NCI-H345 (cell line): ENCODE data around the gene IGF1R.

Experiments
- DNase-seq: peaks from one replicate; lab custom pipeline; 2025; lab: John Stamatoyannopoulos, UW

Gene IGF1R

DNA sequence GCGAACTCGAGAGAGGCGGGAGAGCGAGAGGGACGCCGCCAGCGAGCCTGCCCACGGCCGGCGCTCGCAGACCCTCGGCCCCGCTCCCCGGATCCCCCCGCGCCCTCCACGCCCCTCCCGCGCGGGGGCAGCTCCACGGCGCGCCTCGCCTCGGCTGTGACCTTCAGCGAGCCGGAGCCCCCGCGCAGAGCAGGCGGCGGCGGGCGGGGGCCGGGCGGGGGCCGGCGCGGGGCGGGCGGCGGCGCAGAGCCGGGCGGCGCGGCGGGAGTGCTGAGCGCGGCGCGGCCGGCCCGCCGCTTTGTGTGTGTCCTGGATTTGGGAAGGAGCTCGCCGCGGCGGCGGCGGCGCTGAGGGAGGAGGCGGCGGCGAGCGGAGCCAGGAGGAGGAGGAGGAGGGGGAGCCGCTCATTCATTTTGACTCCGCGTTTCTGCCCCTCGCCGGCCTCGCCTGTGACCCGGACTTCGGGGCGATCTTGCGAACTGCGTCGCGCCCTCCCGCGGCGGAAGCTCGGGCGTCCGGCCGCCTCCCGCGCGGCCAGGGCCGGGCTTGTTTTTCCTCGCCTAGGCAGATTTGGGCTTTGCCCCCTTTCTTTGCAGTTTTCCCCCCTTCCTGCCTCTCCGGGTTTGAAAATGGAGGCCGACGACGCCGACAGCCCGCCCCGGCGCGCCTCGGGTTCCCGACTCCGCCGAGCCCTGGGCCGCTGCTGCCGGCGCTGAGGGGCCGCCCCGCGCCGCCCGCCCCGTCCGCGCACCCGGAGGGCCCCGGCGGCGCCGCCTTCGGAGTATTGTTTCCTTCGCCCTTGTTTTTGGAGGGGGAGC, 524 bp downstream of the IGF1R start:
- peak; percentile 28 for DNase-seq

DNA sequence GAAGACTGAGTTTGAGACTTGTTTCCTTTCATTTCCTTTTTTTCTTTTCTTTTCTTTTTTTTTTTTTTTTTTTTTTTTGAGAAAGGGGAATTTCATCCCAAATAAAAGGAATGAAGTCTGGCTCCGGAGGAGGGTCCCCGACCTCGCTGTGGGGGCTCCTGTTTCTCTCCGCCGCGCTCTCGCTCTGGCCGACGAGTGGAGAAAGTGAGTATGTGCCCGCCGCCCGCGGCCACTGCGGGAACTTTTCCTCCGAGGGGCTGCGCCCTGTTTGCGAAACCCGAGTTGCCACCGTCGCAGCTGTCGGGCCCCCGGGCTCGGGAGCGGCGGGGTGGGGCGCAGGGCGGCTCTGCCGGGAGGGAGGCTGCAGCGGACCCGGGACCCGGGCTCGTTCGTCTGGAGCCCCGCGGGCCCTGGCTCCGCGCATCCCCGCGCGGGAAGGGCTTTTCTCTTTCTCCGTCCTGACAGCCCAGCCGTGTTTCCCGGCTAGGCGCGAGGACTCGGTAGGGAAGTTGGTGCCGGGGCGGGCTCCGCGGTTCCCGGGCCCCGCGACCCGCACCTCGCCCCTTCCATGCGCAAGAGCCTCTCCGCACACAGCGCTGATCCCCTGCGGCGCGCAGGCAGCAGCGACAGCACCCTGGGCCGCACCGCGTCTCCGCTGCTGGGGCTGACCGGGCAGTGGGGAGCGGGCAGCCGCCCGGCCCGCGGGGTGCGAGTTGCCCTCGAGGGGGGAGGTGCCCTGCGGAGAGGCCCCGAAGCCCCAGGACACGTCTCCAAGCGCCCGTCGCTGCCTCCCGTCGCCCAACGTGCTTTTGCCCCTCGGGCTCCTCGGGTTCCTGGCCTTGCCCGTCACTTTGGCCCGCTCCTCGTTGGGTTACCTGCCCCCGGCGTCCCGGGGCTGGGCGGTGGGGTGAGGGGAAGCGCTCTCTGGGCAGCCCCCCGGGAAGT, 1.4 kb downstream of the IGF1R start:
- DNase-seq: peak; percentile 15

DNA sequence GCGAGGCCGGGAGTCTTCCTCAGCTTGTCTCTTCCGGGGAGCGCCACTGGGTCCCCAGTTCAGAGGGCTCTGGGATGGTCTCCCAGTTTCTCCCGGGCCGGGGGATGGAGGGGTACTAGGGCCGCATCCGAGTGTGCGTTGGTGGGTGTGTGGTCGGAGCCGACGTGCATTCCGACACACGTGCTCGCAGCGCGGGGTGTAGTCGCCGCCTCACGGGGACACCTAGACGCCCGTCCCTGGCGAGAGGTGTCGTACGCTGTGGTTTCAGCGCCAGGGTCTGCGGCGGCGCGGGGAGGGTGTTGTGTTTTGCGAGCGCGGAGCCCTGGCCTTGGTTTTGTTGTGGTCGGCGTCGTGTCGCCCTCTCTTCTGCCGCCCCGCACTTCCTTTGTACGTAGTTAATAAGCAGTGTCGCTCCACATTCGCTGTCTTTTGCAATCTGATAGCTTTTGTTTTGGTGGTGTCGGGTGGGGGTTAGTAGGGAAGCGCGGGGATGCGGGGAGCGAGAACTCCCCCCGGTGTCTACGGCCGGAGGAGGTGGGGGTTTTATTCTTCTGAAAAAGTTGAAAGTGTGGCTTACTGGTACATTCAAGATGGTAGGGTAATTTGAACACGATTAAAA, 2.2 kb downstream of the IGF1R start:
- no peak for DNase-seq

DNA sequence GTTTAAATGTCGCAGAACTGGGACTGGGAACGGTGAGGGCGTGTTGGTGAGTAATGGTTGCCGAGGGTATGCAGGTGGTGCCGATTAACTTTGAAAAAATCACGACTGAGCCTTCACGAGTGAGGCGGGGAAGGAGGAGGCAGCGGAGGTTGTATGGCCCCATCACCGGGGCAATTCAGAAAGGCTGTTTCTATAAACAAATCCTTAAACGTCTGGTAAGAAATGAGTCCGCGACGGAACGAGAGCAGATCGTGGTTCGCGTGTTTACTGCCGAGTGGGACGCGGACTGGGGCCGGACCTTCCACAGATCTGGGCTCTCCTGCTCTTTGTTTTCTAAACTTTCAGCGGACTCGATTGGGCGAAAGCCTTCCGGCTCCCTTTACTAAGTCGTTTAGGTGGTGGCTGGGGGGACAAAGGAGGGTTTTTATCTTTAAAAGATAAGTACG, 2.7 kb downstream of the IGF1R start:
- DNase-seq: no peak

DNA sequence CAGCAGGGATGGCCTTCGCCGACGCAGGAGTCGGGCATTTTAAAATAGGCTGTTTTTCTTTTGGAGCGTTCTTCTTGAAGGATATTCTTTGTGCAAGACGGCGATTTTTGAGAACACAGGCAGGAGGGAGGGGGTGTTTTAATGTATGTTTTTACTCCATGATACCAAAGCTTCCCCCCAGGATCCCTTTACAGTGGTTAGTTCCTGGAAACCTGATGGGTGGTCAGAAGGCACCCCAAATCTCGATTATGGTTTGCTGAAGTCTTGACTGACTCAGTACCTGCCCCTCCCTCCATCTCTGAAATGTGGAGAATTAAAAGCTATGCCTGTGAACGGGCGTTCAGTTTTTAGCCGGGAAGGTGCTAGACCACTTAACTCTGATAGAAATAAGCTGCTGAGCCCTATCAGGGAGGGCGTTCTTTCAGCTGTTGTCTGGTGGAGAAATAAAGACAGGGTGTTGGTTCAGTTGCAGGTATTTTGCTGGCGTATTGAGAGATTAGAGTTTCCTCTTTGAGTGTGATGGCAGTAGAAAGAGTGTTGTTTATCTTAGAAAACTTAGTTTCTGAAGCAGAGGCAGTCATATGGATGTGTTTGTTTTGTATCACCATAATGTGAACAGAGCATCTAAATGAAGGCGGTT, 3.4 kb downstream of the IGF1R start:
- DNase-seq: no peak

DNA sequence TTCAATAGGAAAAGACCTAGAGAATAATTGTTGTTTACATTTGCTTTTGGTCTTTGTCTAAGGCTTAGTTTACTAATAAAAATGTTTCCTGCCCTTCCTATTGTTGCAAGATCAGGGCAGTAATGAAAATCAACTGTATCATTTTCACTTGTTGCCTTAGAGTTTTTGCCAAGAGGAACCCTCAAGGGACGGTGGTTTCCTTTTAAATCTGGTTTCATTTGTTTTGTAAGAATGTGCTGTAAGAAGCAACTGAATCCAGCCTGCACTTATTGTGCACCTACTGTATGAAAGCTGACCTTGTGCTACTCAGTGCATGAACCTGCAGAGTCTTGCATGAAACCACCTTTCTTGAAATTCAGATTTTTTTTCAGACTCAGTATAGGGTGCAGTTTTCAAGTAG, 5.3 kb downstream of the IGF1R start:
- no peak for DNase-seq

DNA sequence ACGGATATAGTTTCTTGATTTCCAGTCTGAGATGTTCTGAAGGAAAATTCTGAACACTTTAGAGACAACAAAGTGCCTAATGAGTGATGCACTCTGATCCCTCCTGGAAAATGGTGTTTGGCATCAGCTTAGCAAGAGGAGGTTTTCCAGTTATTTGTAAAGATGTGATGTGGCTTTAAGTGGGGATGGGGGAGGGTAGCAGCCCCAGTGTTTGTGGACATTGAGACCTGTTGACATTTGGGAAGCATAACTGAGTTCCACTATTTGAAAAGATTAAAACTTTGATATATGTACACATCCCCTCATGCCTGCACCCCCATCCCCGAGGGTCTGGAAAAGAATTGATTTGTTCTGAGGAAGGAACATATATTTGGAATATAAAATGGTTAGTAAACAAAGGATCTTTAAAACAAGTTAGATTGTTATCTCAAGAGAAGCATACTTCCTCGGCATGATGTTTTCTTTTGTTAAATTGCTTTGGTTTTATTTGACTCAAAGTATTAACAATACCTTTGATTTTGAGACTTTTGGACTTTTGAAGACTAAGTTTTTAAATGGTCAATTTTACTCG, 6.5 kb downstream of the IGF1R start:
- no peak for DNase-seq

DNA sequence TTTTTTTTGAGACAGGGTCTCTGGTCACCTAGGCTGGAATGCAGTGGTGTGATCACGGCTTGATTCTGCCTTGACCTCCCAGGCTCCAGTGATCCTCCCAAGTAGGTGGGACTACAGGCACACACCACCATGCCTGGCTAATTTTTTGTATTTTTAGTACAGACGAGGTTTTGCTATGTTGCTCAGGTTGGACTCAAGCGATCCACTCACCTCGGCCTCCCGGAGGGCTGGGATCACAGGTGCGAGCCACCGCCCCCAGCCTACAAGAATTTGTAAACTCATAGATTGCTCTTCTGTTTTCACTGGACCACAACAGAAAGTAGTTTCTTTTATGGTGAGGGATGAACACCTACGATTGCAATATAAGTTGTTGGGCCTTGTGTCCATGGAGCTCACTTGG, 7.4 kb downstream of the IGF1R start:
- no peak for DNase-seq

DNA sequence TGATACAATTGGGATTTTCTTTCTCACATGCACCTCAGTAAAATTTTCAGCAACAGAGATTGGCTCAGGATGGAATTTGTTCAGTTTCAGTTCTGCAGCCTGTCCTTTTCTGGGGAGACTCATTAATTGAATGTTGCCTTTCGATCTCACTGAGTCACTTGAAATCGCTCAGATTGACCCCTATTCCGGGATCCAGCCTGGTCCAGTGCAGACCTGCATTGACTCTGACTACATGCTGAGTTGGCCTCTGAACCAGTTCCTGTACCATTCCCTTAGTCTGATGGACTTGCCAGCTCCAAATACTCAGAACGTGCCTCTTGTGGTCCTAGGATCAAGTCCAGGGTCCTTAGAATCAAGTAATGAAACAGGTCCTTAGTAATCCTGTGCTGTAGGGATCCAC, 9.4 kb downstream of the IGF1R start:
- DNase-seq: no peak

DNA sequence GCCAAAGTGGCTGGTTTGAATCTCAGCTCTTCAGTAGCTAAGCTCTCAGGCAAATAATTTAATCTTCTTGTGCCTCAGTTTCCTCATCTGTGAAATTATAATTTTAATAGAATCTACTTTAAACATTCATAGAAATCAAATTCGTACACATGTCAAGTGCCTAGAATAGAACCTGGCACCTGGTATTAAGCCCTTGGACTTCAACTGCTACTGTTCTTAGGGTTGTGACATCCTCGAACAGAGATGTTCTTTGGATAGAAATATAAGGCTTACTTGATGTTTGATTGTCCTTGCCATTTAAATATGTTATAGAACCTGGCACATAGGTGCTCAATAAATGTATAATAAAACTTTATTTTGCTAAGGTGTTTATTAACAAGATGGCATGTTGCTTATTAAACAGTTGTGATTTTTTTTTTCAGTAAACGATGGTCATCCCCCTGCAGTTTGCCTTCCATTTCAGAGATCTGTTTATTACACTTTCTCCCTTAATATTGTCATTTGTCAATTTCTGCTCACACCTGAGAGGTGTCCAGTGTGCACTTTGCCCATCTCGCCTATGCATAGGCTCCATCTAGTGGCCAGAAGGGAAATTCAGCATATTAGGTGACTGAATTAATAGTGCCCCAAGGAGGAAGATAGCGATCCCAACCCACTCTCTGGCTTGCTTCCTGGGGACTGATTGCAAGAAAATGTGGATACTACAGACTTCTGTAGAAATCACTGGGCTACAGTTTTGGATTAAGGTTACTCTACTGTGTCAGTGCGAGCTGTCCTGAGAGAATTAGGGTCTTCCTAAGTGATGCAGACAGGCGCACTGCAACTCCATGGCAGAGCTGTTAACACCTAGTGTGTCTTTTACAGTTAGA, 10.7 kb downstream of the IGF1R start:
- peak; percentile 33 for DNase-seq

DNA sequence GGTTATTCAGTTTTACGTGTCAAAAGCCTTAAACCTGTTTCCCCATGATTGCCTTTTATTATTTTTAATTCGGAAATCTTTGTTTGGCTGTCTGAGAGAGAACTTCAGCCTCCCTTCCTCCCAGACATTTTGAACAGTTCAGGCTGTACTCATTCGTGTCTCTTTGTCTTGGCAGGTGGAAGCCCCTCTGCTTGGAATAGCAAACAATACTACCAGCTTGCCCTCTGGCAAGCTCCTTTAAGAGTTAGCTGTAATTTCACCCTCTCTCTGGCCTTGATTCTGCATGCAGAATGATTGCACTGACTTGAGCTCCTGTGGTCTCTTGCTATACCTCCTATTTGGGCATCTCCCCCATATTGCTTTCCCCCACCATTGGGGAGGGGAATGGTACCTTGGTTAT, 11.7 kb downstream of the IGF1R start:
- DNase-seq: no peak

DNA sequence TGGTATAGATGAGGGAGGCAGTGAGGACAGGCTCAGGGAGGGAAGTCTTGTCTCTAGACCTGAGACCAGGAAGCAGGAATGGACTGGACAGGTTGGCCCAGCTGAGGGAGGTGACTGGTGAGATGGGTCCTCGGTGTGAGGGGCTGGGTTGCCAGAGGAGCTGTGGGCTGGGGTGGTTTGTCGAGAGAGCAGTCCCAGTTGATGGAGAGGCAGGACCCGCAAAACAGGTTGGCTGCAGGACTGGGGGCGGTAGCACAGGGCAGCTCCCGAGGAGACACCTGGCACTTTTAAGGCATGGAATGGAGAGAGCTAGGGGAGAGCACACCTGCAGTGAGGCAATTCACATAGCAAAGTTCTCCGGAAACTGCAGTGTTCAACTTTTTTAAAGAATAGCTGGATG, 14.7 kb downstream of the IGF1R start:
- DNase-seq: no peak

DNA sequence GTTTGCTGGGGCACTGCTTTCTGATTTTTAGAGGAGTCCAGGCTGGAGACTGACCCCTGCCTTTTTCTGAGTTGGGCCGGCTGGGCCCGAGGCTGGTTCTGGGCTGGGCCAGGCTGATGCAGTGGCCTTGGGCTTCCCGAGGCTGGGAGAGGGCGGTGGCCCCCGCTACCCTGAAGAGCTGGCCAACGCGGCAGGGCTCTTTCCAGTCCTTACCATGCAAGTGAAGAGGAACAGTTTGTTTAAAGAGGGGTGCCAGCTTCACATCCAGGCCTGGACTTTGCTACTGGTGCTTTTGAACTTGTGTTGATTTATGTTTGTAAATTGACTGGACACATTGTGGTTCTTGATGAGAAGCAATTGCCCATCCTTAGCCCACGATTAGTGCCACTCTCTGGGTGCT, 15.3 kb downstream of the IGF1R start:
- no peak for DNase-seq

DNA sequence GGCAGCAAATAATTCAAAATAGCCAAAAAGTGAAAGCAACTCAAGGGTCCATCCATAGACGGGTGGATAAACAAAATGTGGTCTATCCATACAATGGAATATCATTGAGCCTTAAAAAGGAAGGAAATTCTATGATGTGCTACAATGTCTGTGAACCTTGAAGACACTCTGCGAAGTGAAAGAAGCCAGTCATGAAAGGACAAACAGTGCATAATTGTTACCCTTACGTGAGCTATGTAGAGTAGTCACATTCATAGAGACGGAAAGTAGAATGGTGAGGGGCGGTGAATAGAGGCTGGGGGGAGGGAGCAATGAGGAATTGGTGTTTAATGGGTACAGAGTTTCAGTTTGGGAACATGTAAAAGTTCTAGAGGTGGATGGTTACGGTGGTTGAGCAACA, 18.1 kb downstream of the IGF1R start:
- no peak for DNase-seq

DNA sequence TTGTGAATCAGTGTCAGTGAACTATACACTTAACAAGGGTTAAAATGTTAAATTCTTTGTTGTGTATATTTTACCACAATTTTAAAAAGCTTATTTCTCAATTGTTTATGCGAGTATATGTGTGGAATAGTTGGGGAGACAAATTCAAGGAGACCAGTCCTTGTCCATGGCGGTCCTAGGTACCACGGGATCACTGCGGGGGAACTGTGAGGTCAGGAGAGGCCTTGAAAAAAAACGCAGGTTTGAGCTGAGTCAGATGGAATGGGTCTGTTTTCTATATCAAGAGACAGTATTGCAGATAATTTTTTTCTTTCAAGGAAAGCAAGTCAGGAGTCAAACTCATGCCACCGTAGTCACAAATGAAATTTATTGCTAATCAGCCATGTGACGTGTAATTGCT, 18.5 kb downstream of the IGF1R start:
- DNase-seq: no peak

DNA sequence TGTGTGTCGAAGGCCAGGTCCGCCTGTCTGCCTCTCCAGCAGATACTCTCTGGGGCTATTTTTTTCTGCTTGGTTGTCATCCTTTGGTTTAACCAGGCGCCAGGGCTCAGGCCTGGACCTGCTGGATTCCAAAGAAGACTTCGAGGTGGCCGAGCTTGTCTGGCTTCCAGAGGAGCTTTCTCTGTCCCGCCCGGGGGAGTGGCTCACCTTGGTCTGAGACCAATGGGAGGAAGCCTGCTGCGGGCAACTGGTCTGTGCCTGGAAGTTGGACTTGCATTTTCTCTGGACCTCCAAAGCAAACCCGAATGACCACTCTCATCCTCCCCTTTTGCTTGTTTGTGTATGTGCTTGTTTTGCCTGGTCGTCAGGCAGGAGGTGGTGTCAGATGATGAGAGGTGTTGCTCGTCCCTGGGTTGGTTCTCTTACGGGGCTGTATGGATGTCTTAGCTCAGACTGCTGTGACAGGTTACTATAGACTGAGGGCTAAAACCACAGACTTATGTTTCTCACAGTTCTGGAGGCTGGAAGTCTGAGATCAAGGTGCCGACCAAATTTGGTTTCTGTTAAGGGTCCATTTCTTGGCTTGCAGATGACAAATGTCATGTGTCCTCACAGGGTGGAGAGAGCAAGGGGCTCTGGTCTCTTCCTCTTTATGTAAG, 19.3 kb downstream of the IGF1R start:
- no peak for DNase-seq

DNA sequence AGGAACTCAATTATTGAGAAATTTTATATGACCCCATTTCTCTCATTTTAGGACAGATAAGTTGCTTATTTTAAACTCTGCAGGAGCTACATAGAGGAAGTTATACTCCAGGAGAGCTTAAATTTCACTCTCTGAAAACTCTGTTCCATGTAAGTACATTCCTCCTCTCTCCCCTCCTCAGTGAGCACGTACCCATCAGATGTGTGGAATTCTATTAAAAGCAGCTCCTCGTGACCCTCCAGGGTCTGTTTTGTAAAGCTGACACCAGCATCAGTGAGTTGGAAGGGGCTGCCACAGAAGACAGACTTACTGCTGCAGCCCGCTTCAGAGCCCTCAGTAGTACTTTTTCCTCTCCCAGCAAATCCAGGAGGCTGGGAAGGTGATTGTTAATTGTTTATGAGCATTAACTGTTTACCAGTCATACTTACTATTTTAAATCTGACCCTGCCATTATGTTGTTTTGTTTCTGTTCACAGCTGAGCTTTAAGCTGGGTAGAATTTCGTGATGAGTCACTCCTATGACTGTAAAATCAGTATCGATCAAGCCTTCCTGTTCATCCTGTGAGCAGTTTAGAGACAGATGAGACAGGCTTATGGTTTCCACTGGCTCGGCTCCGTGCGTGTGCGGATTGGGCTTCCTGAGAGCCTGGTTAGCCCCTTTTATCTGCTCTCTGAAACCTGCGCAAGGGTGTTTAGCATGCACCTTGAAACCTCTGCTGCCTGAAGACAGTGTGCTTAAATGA, 20.4 kb downstream of the IGF1R start:
- no peak for DNase-seq

DNA sequence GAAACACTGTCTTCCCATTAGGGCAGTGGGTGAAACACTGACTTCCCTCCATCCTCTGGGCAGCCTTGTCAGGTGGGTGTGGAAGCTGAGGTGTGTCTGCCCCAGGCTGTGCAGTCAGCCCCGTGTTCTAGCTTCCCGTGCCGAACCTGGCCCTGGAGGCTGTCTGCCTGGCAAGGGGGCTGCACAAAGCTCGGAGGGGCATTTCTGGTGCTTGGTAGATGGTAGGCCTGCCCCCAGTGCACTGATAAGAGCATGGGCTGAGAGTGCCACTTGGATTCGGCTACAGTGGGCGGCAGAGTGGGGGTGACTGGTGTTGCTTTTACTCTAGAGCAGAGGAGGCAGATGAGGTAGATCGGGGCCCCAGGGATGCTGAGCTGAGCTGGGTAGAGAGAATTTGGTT, 21.3 kb downstream of the IGF1R start:
- DNase-seq: no peak
